GM18861 (cell line): ENCODE measurements around the gene MED13.
"Not testable (repeated sequence)": the region's sequence is repeated elsewhere in the genome, so short reads cannot be mapped to it uniquely, and the experiment has no call there.

Experiments used
- ATAC-seq: cut with Tn5 transposase; IDR thresholded peaks from one replicate; pipeline ENCODE4 v1.9.1; 2021; ENCODE audit not compliant: unreplicated experiment

Gene MED13

DNA sequence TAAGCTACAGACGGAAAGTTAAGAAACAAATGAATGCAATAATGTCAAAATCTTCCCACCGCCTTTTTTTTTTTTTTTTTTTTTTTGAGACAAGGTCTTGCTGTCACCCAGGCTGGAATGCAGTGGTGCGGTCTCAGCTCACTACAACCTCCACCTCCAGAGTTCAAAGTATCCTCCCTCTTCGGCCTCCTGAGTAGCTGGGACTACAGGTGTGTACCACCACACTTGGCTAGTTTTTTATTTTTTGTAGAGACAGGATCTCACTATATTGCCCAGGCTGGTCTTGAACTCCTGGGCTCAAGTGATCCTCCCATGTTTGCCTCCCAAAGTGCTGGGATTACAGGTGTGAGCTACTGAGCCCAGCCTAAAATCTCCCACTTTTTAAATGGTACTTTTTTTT, 66.5 kb downstream of the MED13 start:
- not testable (repeated sequence) for ATAC-seq

DNA sequence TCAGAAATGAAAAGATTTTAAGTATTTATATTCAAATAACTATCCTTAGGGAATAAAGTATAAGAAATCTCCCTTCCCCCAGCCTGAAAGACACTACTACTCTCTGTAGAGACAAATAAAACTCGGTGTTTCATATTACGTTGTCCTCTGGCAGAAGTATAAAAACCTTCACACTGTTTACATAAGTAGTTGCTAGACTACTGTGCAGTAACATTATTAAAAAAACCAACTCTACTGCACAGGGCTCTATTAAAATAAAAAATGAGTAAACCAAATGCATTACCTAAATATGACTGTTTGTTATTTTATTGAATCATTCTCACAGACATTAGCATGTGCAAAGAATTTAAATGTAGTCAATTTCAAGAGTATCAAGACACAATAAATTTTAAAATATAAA, 67.4 kb downstream of the MED13 start:
- ATAC-seq: no peak

- ATAC-seq: no peak
These were observed 68.0 kb downstream of the MED13 start for GRCh38 chr17:61996916-61997605.

- ATAC-seq: no peak
These were observed 75.6 kb downstream of the MED13 start for GRCh38 chr17:61989509-61989908.

GRCh38 chr17:61986898-61987297, 78.2 kb downstream of the MED13 start:
- ATAC-seq: no peak

DNA sequence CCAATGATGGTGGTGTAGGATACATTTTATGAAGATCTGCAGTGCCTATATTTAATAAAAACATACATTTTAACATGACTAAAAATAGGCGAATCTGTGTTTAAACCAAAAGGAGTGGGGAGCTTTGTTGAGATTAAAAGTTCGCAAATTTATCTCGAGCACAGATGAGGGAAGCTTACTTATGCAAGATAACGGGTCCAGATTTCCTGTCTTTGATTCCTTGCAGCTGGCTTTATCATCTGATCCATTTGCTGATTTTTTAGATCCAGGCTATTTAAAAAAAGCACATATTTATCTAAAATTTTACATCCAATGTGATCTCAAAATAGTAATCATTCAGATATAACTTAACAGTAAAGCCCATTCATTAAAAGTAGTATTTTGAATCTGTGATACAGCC, 80.3 kb downstream of the MED13 start:
- ATAC-seq: no peak

DNA sequence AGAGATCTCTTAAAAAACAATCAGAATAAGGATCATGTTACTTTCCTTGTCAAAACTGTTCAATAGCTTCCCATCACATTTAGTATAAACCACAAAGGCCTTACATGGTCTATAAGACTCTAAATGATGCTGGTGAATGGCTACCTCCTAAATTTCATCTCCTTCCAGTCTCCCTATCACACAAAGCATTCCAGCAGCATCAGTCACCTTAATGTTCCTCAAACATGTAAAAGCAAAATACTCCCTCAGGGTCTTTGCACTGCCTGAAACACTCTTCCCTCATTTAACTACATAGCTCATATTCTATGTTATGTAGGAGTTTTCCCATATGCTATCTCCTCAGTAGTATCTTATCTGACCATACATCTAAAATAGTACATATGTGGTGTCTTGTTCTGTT, 83.8 kb downstream of the MED13 start:
- ATAC-seq: no peak

DNA sequence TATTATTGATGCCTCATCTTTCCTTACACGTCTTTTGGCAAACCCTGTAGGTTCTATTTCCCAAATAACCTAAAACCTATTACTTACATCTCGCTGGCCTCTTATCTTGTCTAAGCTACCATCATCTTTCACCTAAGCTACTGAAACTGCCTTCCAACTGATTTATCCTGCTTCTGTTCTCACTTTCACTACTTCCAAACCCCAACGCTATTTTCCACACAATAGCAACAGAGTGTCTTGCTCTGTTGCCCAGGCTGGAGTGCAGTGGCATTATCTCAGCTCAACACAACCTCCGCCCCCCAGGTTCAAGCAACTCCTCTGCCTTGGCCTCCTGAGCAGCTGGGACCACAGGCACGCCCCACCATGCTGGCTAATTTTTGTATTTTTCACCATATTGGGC, 84.5 kb downstream of the MED13 start:
- ATAC-seq: no peak

- ATAC-seq: no peak
These were observed 91.0 kb downstream of the MED13 start for GRCh38 chr17:61974115-61974514.

GRCh38 chr17:61972311-61972710, 92.8 kb downstream of the MED13 start:
- ATAC-seq: no peak

DNA sequence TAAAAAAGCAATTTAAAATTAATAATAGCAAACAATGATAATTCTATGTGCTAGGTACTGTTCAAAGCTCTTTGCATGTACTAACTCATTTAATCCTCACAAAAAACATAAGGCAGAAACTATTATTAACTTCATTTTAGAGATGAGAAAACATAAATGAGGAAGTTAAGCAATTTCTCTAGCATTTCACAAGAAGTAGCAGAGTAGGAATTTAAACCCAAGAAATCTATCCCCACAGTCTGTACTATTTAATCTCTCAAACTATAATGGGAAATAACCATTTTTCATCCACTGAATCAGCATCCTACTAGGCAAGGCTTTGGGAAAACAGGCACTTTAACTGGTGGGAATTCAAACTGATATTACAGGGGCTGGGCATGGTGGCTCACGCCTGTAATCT, 95.0 kb downstream of the MED13 start:
- ATAC-seq: no peak

GRCh38 chr17:61968757-61969156, 96.3 kb downstream of the MED13 start:
- ATAC-seq: no peak

- ATAC-seq: no peak
These were observed 97.3 kb downstream of the MED13 start for GRCh38 chr17:61967729-61968128.

DNA sequence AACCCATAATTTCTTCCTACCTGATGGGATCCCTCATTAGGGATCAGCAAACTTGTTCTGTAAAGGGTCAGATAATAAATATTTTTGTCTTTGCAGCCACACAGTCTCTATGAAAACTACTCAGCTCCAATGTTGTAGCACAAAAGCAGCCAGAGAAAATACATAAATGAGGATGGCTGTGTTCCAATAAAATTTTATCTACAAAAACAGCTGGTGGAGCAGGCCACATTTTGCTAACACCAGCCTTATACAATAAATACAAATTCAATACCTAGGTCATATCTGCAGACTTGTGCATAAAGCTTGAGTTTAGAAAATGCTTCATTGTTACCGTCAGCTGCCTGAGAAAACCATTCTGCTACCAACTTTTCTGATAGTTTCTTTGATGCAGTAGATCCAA, 98.9 kb downstream of the MED13 start:
- no peak for ATAC-seq

- ATAC-seq: no peak
These were observed 109.5 kb downstream of the MED13 start for GRCh38 chr17:61955619-61956018.

- ATAC-seq: no peak
These were observed 117.6 kb downstream of the MED13 start for GRCh38 chr17:61947367-61948078.

DNA sequence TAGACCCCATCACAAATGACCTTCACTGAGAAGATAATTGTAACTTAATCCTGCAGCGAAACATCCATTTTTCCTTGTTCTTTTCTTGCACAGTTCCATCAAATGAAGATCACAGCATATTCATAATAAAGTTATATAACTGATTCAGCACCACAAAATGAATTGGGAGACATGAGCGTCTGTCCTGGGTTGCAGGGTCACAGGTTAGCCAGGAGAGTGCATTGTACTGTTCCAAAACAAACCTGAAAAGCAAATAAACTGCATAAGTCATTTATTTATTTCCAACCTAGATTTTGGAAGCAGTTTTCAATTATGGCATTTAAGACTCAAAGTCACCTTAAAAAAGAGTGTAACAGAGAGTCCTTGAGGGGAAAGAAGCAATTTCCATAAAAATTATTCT, 118.7 kb downstream of the MED13 start:
- ATAC-seq: no peak

DNA sequence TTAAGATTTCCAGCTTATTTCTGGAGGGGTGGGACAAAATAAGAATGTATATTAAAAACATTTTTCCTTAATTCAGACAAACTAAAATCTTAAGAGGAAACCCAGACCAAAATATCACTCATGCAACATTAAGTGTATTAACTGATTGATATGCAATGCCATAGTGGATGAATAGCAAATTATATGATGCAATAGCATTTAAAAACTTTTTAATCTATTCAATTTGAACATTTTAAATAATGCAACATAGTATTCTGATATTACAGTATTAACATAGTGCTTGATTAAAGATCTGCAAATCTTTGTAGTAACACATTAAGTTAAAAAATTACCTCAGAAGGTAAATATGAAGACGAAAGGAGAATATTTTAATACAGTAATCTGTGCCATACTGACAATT, 122.0 kb downstream of the MED13 start:
- no peak for ATAC-seq

GRCh38 chr17:61942085-61942484, 123.0 kb downstream of the MED13 start:
- no peak for ATAC-seq

- no peak for ATAC-seq
These were observed 137.0 kb downstream of the MED13 start for GRCh38 chr17:61928101-61928436.

DNA sequence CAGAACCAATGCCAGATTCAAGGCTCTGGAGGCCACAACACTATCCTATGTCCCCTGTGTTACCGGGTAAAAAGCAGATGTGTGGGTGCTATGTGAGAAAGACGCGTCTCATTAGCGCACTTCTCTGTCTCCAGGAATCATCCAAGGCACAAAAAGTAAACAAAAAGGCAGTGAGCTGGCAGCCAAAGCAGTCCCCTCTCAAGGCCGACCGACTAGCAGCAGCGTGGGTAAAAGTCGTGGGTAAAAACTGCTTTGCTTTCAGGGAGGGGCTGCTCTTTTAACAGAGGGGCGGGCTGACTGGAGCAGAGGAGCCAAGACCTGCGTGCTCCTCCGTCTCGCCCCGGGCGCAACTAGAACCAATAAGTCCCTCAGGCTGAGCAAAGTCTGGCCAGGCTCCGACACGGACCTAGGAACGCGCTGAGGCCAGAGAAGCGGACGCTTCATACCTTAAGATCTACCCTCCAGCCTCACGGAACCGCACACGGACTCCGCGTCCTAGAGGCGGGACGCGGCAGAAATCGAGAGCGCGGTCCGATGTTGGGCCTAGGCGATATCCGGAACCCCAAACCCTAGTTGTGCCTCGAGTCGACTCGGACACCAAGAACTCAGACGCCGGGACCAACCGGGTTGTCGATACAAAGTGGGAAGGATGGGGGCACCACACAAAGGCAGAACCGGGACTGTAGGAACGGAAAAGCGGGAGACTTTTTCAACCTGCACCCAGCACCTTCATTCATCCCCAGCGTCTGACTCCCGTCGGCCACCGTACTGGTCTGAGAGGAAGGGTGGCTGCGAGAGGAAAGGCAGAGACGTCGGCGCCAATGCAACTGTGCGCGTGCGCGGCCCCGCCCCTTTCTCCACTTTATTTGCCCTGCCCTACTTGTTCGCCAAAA, 137.6 kb downstream of the MED13 start, which contains the start of gene INTS2:
Gene INTS2 (minus strand): TSS at position 775 of the 893 bp plus-strand sequence. CDS start 1,338 bp downstream, outside the sequence.
- ATAC-seq: peak; percentile 68

DNA sequence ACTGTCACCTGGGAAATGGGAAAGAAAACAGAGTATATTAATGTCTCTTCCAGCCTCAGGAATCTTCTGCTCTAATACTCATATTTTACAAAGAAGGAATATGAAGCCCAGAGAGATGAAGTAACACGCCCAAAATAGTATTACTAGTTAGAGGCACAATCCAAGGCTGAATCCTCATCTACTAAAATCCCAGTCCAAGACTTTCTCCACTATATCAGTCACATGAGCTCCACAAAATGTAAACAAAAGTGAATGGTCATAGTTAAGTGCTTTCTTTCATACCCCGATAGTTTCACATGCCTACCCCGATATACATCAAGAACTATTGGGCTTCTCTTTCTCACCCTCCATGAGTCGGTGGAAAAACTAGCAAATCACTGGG, 138.3 kb downstream of the MED13 start:
- ATAC-seq: no peak
